Ramos (cell line): ENCODE data around the gene TSKS.

Experiments used
- in situ Hi-C: fragments of 300-500 bp; cut with MboI; formaldehyde crosslinking; loops from one replicate; pipeline ENCODE4 v1.14.3; 2022; ENCODE audit warnings: low sequenced_read_pairs; ENCODE audit not compliant: unreplicated experiment

Gene TSKS

DNA sequence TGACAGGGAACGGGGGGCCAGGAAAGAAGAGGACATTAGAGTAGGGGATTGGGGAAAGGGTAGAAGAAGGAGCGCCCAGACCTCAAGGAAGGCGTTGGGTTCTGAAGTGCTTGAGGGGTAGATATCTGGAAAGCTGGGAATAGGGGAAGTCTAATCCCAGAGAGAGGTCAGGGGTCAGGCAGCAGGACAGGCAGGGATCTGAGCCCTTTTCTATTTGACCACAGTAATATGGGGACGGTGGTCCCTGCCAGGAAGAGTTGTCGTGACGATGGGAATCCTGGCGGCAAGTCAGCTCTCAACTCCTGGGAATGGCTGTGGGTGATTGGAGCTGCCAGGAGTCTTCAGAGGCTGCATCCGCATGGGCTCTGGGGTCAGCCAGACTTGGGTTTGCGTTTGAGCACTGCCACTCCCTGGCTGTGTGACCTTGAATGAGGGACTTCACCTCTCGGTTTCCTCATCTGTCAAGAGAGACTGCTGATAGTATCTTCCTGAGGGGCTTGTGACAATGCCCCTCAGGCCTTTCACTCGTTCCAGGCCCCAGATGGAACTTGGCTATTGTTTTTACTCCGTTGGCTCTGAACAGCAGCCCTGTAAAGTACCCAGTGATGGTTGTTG lies 5.0 kb upstream of the TSKS start:
- in situ Hi-C loops: no loop called here

DNA sequence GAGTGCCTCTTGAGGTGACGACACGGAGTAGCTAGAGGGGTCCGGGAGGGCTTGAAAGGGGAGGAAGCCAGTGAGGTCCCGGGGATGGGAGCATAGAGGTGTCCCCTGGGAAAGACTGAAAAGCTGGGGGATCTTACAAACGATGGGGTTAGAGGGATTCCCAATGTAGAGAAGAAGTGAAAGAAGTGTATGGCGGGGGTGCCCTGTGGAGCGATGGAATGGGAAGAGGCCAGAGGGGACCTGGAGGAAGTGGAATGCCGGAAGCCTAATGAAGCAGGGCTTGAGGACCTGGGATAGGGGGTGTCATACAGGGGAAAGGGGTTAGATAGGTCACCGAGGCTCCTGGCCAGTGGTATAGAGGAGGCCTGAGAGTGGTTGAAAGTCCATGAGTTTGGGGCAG lies 4.3 kb upstream of the TSKS start:
- in situ Hi-C loops: no loop called here

DNA sequence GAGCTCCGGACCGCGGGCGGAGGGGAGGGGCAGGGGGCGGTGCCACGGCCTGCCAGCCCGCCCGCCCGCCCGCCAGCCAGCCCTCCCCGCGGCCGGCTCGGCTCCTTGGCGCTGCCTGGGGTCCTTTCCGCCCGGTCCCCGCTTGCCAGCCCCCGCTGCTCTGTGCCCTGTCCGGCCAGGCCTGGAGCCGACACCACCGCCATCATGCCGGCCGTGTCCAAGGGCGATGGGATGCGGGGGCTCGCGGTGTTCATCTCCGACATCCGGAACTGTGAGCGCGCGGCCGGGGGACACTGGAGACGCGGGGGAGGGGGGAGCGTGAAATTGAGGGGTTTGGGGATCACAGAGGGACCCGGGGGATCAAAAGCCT lies 3.8 kb upstream of the TSKS start, which contains the start of gene AP2A1:
Gene AP2A1 (plus strand): TSS at position 72 of the 370 bp plus-strand sequence. CDS start 133 bp downstream, at position 205.
- in situ Hi-C loops: no loop called here

DNA sequence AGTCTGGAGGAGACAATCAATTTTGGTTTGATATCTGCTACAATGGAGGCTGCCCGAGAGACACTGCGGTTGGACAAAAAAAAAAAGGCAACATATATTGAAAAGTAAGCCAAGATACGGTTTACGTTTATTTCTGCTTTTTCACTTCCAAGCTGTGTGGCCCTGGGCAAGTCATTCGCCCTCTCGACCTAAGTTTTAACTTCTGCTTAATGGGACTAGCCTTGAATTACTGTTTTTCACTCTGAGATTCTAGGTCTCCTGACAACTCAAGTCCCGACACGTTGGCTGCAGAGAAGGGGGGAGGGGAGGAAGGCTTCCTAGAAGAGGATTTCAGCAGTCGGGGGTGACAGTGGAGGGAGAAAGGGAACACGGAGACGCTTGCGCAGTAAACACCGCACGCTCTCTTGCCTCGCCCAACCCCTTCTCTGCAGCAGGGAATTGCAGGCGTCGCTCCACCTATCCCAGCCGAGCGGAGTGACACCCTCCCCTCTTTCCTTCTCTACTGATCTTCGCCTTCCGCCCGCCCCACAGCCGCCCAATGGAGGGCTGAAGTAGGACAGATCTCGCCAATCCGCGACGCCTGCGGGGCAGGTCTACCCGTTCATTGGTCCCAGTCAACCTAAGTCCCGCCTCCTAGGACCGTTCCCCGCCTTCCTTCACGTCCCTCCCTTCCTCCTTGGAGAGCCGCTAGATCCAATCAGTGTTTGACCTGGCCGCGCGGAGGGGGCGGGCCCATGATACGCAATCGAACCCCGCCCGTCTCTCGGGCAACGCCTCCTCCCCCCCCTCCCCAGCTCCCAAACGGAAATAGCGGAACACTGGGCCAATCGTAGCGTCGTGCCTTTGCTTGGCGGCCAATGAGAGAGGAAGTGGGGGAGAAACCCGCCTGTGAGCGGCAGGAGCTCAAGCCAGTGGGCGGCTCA lies 3.2 kb upstream of the TSKS start:
- in situ Hi-C loops: no loop called here

DNA sequence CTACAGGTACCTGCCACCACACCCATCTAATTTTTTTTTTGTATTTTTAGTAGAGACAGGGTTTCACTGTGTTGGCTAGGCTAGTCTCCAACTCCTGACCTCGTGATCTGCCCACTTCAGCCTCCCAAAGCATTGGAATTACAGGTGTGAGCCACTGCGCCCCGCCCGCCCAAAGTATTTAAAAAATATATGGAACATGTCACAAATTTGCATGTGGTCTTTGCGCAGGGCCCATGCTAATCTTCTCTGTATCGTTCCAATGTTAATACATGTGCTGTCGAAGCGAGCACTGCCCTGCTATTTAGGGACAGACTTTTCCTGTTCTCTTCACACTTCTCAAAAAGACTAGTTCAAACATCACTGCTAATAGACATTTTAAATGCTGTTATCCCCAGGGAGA lies 1.2 kb upstream of the TSKS start:
- in situ Hi-C loops: no loop called here

DNA sequence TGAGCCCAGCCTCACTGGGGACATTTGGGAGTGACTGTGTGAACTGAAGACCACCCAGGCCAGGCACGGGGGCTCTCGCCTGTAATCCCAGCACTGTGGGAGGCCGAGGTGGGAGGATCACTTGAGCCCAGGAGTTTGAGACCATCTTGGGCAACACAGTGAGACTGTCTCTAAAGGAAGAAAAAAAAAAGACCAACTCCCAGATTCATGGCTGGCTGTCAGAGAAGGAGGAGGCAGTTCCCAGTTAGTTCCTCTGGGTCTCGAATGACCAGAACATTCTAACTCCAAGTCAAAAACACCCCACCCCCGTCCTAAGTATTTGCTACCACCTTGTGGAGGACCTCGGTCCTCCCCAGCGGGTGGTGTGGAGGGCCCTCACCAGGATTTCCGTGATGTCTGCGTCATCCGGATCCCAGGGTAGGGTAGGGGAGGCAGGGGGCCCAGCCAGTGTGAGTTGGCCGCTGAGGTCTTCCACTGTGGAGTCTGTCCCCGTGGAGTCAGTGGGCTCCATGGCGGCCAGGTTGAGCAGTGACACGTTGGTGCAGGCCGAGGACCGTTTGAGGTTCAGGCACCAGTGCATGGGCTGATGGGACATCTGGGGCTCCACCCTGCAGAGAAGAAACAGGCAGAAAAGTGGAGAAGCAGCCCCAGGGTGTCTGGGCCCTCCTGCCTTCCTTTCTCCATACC lies 1.3 kb downstream of the TSKS start:
- in situ Hi-C loops: no loop called here

DNA sequence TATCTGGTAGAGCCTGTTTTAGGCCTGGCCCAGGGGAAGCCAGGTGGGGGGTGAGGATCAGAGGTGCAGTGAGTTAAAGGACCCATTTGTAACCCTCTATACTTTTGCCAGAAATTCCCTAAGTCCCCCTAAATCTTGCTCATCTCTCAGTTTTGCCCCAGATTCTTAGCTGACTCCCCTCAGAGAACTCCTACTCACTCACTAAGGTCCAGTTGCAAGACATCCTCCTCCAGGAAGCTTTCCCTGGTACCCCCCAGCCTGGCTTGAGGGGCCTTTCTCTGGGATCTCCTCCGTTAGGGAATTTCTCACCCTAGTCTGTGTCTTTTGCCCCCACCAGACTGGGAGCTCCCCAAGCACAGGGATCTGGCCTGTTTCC lies 1.9 kb downstream of the TSKS start:
- in situ Hi-C loops: no loop called here

DNA sequence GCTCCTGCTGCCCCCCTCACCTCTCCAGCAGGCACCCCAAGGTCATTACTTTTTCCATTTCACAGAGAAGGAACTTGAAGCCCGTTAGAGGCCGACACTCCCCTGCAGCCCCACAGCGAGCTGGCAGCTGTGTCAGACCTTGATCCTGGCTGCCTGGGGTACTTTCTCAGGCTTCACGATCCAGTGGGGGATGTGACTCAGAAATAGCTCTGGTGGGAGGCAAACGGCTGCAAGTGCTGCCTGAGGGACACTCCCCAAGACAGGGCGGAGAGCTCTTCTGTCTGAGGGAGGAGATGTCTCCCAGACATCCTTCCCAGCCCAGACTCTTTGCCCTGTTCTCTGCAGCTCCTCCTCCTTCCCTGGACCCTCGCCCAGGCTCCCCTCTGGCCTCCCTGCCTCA lies 4.8 kb downstream of the TSKS start:
- in situ Hi-C loops: no loop called here

DNA sequence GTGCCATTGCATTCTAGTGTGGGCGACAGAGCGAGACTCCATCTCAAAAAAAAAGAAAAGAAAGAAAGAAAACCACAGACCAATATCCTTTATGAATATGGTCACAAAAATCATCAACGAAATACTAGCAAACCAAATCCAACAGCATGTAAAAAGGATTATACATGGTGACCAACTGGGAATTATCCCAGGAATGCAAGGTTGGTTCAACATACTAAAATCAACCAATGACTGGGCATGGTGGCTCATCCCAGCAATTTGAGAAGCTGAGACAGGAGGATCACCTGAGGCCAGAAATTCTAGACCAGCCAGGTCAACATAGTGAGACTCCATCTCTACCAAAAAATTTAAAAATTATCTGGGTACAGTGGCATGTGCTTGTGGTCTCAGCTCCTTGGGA lies 7.2 kb downstream of the TSKS start:
- in situ Hi-C loops: no loop called here

DNA sequence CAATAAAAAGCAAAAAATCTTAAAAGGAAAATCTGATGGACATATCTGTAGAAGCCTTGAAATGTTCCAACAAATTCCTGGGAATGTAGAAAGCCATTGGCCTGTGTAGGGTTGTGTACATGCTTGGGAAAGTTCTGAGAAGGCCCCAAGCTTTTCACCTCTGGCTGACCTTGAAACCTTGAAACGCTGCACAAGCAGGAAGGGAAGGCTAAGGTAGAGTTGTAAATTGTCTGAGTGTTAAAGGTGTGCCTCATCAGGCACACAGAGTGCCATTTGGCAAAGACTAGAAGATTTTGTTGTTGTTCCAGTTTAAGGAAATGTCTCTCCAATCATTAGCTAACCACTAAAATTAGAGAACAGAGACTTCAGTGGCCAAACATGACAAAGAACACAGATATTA lies 10.4 kb downstream of the TSKS start:
- in situ Hi-C loops: no loop called here

DNA sequence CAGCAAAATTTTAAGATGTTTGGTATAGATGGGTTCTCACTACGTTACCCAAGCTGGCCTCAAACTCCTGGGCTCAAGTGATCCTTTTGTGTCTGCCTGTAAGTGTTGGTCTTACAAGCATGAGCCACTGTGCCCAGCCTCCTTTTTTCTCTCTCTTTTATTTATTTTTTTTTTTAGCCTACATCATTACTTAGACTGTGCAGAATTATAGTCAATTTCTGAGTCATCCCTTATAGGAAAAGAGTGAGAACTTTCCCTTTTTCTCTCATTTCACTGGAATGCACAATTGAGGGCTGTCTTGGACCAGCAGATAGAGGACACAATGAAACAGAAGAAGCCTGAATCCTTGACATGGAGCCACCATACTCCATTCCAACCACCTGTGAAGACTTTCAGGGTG lies 13.3 kb downstream of the TSKS start:
- in situ Hi-C loops: no loop called here

DNA sequence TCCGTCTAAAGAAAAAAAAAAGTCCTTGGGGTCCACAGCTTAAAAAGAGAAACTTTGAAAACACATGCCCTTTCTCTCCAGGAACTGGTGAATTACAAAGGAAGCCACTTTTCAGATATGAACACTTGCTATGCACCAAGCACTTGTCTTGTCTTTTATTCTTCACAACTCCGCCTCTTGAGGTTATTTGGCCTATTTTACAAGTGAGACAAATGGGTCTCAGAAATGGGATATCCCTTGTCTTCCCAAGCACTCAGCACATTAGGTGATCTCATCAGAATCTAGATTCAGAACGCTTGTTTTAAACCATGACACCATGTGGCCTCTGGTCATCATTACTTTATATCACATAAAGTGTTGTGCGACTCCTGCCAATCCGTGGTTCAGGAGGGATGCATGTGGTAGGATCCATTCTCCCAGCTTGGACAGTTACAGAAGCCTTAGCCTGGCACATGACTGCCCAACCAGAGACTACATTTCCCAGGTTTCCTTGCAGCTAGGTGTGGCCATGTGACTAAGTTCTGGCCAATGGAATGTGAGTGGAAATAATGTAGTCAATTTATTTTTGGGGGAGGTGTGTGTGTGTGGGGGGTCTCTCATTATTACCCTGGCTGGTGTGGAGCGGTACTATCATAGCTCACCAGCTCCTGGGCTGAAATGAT lies 13.9 kb downstream of the TSKS start:
- in situ Hi-C loops: no loop called here

DNA sequence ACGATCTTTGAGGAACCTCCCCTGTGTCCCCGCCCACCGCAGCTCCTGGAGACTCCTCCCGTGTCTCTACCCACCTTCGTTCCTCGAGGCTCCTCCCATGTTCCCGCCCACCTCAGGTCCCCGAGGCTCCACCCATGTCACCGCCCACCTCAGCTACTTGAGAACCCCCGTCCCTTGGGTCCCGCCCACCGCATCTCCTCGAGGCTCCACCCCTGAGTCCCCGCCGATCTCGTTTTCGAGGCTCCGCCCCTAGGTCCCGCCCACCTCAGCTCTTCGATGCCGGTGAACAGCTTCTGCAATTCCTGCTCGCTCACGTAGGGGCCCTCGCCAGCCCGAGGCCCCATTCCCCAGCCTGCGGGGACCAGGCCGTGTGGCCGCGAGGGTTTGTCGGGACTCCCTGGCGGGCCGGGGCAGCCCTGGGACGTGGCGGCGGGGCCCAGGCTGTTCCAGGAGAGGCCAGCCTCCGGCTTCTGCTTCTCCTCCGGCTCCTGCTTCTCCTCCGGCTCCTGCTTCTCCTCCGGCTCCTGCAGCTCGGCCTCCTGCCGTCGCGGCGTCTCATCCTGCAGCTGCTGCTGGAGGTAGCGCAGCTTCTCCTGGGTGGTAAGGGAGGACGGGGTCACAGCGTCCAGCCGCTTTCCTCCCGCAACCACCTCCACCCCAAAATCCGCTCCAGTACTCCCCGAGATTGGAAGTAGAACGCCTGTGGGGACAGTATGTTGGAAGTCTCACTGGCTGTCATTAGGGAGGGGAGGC lies 16.7 kb downstream of the TSKS start:
- in situ Hi-C loops: no loop called here

DNA sequence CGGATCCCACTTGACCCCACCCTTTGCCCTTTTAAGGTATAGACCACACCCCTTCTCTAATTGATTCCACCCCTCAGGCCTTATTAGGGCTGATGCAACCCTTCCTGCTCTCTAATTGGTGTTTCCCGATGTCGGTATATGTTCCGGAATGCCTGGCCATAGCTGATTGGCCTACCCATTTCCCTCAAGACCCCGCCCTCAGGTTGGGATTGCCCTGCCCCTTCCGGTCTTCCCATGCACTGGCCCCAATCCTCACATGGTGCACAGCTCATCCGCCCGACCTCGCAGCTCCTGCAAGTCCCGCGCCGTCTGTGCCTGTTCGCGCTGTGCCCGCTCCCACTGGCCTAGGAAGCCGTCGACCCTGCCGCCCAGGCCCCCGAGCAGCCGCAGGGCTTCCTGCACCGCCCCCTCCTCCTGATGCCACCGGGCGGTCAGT lies 18.1 kb downstream of the TSKS start:
- in situ Hi-C loops: no loop called here

DNA sequence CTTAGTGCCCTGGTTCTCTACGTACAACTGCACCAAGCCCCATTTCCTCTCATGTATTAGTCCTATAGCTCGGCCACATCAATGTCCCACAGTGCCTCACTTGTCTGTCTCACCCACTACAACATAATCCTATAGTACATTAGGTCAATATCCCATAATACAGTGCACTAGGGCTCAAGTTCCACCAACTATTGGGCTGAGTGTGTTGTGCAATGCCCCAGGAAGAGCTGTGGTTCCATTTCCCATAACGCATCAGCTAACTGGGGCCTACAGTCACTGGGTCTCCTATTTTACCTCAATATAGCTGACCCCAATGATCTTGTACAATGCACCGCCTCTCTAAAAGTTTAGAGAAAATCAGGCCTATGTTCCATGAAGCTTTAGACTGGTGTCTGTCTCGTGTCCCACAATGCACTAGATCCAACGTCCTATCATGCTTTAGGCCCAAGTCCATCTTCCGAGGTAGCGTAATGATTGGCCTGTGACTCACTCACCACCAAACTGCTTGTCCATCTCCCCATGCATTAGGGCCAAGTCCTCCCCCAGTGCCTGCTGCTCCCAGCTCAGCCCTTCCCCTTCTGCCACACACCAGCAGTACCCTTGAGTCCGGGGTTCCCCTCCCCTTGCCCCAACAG lies 21.8 kb downstream of the TSKS start:
- in situ Hi-C loops: no loop called here

DNA sequence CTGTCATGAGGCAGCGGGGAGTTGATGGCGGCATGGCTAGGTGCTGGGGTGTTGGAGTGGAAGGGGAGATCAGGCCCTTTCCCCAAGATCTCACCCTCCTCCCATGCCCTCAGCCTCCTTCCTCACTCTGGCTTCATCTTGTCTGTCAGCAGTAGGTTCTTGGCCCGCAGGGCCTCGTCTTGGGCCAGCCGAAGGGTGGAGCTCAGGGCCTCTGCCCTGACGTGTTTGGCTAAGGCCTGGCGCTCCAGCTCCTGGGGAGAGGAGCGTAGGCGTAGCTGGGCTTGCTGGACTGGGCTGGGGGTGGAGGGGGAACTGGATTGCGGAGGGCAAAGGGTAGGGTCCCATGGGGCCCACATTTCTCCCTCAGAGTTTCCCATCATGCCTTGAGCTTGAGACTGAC lies 23.2 kb downstream of the TSKS start:
- in situ Hi-C loops: no loop called here

DNA sequence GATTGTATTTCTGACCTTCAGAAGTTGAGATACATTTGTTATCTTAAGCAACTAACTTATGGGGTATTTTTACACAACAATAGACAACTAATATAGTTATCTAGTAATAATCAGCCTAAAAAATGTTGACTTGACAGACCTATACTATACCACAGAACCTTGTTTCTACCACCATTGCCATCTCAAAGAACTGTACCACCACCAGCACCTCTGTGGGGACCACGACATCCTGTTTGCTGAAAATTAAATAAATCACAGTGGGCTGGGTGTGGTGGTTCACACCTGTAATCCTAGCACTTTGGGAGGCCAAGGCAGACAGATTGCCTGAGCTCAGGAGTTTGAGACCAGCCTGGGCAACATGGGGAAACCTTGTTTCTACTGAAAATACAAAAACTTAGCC lies 24.0 kb downstream of the TSKS start:
- in situ Hi-C loops: no loop called here

DNA sequence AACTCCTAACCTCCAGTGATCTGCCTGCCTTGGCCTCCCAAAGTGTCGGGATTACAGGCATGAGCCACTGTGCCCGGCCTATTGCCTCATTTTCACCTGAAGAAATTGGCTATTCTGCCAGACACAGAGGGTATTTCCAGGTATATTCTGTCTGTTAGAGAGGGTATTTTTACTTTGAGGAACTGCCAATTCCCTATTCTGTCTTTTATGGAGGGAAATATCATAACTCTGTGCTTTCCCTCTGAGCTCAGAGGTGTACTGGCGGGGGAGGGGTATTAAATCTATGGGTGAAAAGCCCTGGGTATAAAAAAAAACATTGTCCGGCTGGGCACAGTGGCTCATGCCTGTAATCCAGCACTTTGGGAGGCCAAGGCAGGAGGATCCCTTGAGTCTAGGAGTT lies 24.8 kb downstream of the TSKS start:
- in situ Hi-C loops: no loop called here

DNA sequence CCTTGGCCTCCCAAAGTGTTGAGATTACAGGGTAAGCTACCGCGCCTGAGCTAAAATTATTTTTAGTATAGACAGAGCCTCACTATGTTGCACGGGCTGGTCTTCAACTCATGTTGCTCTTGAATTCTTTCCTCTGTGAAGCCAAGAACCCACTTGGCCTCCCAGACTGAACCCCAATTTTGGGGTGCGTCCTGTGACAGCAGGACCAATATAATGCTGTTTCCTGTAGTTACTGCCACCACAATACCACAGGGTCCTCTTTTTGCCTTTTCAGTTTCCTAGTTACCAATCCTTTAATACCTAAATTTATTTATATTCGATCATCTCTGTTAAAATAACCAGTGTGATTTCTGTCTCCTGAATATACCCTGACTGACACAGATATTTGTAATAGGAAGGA lies 32.9 kb downstream of the TSKS start:
- in situ Hi-C loops: no loop called here
